WTC11 (cell line): Measurements from ENCODE around the gene GAK. TPM values are rescaled to one million over a fixed set of nuclear protein-coding genes. Genes with fewer than 3 reads are reported as not detected.

ENCODE experiments used
- ATAC-seq: fragments of 200-7000 bp; cut with Tn5 transposase; 2 replicates; pipeline ENCODE4 v1.10.0; 2021; ENCODE audit warnings: mild to moderate bottlenecking, moderate library complexity
- CTCF ChIA-PET: fragments of 300-600 bp; sonication (Branson Sonifier 250); formaldehyde crosslinking; loops from one replicate; lab custom pipeline; 2021; ENCODE audit warnings: antibody characterized with exemption; lab: Charles Lee
- POLR2A ChIA-PET: fragments of 350-600 bp; sonication (Branson Sonifier 250); formaldehyde crosslinking; loops from one replicate; lab custom pipeline; 2021; ENCODE audit warnings: antibody characterized with exemption; lab: Charles Lee
- DNase-seq: peaks from one replicate; pipeline ENCODE4 v3.0.0; 2021; ENCODE audit warnings: low spot score
- H3K27ac Mint-ChIP-seq: 2 replicates; pipeline ENCODE4 v1.8.0; 2021; ENCODE audit warnings: mixed read lengths
- H3K27me3 Mint-ChIP-seq: 2 replicates; pipeline ENCODE4 v1.8.0; 2021; ENCODE audit warnings: low read depth, mild to moderate bottlenecking, moderate library complexity, mixed read lengths
- H3K36me3 Mint-ChIP-seq: 2 replicates; pipeline ENCODE4 v1.8.0; 2021; ENCODE audit warnings: mixed read lengths
- H3K4me1 Mint-ChIP-seq: 2 replicates; pipeline ENCODE4 v1.8.0; 2022; ENCODE audit warnings: mixed read lengths
- H3K4me3 Mint-ChIP-seq: 2 replicates; pipeline ENCODE4 v1.8.0; 2021; ENCODE audit warnings: mild to moderate bottlenecking, moderate library complexity, mixed read lengths
- H3K9me3 Mint-ChIP-seq: 2 replicates; pipeline ENCODE4 v1.8.0; 2021; ENCODE audit warnings: mixed read lengths
- CREB1 ChIP-seq: sonication (generic); formaldehyde crosslinking; IDR thresholded peaks from 2 replicates; pipeline ENCODE4 v1.8.0; 2023; ENCODE audit warnings: mild to moderate bottlenecking, missing genetic modification reagents
- ESRRA ChIP-seq: sonication (generic); formaldehyde crosslinking; IDR thresholded peaks from 2 replicates; pipeline ENCODE4 v1.8.1; 2022; ENCODE audit warnings: mild to moderate bottlenecking, missing genetic modification reagents, borderline replicate concordance
- ETV6 ChIP-seq: sonication (generic); formaldehyde crosslinking; IDR thresholded peaks from 2 replicates; pipeline ENCODE4 v1.8.1; 2022; ENCODE audit warnings: mild to moderate bottlenecking, missing genetic modification reagents
- FOXP1 ChIP-seq: sonication (generic); formaldehyde crosslinking; IDR thresholded peaks from 2 replicates; pipeline ENCODE4 v1.8.0; 2022; ENCODE audit warnings: missing genetic modification reagents, mild to moderate bottlenecking, moderate library complexity, borderline replicate concordance
- GABPB1 ChIP-seq: sonication (generic); formaldehyde crosslinking; IDR thresholded peaks from 2 replicates; pipeline ENCODE4 v1.8.1; 2023; ENCODE audit warnings: mild to moderate bottlenecking, missing genetic modification reagents
- GTF2I ChIP-seq: fragments of 250-450 bp; sonication (Bioruptor Pico); conservative IDR thresholded peaks from 2 replicates; pipeline ENCODE4 v1.4.0; 2021; ENCODE audit warnings: mild to moderate bottlenecking
- IRF2 ChIP-seq: sonication (generic); formaldehyde crosslinking; IDR thresholded peaks from 2 replicates; pipeline ENCODE4 v1.8.0; 2022; ENCODE audit warnings: low read depth, missing genetic modification reagents, borderline replicate concordance
- NR1H2 ChIP-seq: sonication (generic); formaldehyde crosslinking; IDR thresholded peaks from 2 replicates; pipeline ENCODE4 v1.9.0; 2021; ENCODE audit warnings: mild to moderate bottlenecking, moderate library complexity, missing genetic modification reagents
- NR2C2 ChIP-seq: sonication (generic); formaldehyde crosslinking; IDR thresholded peaks from 2 replicates; pipeline ENCODE4 v1.8.0; 2022; ENCODE audit warnings: mild to moderate bottlenecking, missing genetic modification reagents
- OVOL2 ChIP-seq: fragments of 250-450 bp; sonication (Bioruptor Pico); IDR thresholded peaks from 2 replicates; pipeline ENCODE4 v1.9.0; 2021; ENCODE audit warnings: mild to moderate bottlenecking, borderline replicate concordance
- RORB ChIP-seq: fragments of 250-450 bp; sonication (Bioruptor Pico); IDR thresholded peaks from 2 replicates; pipeline ENCODE4 v1.9.0; 2021; ENCODE audit warnings: mild to moderate bottlenecking
- SMAD4 ChIP-seq: sonication (generic); formaldehyde crosslinking; IDR thresholded peaks from 2 replicates; pipeline ENCODE4 v1.8.0; 2022; ENCODE audit warnings: mild to moderate bottlenecking, missing genetic modification reagents
- SOX15 ChIP-seq: fragments of 250-450 bp; sonication (Bioruptor Pico); IDR thresholded peaks from 2 replicates; pipeline ENCODE4 v1.9.0; 2021; ENCODE audit warnings: mild to moderate bottlenecking
- ZNF416 ChIP-seq: fragments of 250-450 bp; sonication (Bioruptor Pico); IDR thresholded peaks from 2 replicates; pipeline ENCODE4 v1.9.0; 2021; ENCODE audit warnings: mild to moderate bottlenecking, inconsistent platforms
- total RNA-seq: library from RNA; stranded (reverse); gene quantifications from 3 replicates; pipeline ENCODE4 v1.2.3, GENCODE V29; 2021
- TF ChIP-seq, protein P1 (sequence below): sonication (generic); formaldehyde crosslinking; IDR thresholded peaks from 2 replicates; pipeline ENCODE4 v1.8.1; 2023; ENCODE audit warnings: mild to moderate bottlenecking, moderate library complexity, missing genetic modification reagents
- TF ChIP-seq, protein P2 (sequence below): sonication (generic); formaldehyde crosslinking; IDR thresholded peaks from 2 replicates; pipeline ENCODE4 v1.8.0; 2022; ENCODE audit warnings: mild to moderate bottlenecking, missing genetic modification reagents
- TF ChIP-seq, protein P3 (sequence below): fragments of 250-450 bp; sonication (Bioruptor Pico); IDR thresholded peaks from 2 replicates; pipeline ENCODE4 v1.9.0; 2021; ENCODE audit warnings: mild to moderate bottlenecking
- TF ChIP-seq, protein P4 (sequence below): sonication (generic); formaldehyde crosslinking; IDR thresholded peaks from 2 replicates; pipeline ENCODE4 v1.8.1; 2023; ENCODE audit warnings: mild to moderate bottlenecking, missing genetic modification reagents, moderate library complexity
- TF ChIP-seq, protein P5 (sequence below): sonication (generic); formaldehyde crosslinking; conservative IDR thresholded peaks from 2 replicates; pipeline ENCODE4 v1.8.1; 2022; ENCODE audit warnings: mild to moderate bottlenecking, missing genetic modification reagents
- TF ChIP-seq, protein P6 (sequence below): sonication (generic); formaldehyde crosslinking; IDR thresholded peaks from 2 replicates; pipeline ENCODE4 v1.8.0; 2022; ENCODE audit warnings: mild to moderate bottlenecking, missing genetic modification reagents

Gene GAK
- total RNA-seq, 1 experiment from 2014 or later = 121 TPM

DNA sequence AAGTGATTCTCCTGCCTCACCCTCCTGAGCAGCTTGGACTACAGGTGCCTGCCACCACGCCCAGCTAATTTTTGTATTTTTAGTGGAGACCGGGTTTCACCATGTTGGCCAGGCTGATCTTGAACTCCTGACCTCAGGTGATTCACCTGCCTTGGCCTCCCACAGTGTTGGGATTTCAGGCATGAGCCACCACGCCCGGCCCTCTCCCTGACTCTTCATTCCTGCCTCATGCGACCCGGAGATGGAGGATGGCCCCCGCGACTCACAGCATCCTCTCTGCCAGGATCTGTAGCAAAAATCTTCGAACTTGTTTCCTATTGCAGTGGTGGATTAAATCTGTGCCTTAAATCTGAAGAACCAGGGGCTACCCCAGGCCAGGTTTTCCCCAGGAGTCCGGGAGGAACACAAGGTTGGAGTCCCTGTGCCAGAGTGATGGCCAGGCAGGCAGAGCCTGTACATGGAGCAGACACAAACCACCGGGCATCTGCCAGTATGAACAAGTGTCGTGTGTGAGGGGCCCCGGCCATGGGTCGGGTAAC, 117.7 kb downstream of the GAK start:
- H3K27me3 Mint-ChIP-seq = peaks cover 98% of the 10 kb centered on the region
- no peak for TF ChIP-seq GTF2I (CRISPR knock-in tag)
- TF ChIP-seq, protein P1, sequence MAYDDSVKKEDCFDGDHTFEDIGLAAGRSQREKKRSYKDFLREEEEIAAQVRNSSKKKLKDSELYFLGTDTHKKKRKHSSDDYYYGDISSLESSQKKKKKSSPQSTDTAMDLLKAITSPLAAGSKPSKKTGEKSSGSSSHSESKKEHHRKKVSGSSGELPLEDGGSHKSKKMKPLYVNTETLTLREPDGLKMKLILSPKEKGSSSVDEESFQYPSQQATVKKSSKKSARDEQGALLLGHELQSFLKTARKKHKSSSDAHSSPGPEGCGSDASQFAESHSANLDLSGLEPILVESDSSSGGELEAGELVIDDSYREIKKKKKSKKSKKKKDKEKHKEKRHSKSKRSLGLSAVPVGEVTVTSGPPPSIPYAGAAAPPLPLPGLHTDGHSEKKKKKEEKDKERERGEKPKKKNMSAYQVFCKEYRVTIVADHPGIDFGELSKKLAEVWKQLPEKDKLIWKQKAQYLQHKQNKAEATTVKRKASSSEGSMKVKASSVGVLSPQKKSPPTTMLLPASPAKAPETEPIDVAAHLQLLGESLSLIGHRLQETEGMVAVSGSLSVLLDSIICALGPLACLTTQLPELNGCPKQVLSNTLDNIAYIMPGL = no peak
- no peak for TF ChIP-seq GABPB1
- TF ChIP-seq ZNF416 (CRISPR knock-in tag) = no peak
- TF ChIP-seq, protein P2, sequence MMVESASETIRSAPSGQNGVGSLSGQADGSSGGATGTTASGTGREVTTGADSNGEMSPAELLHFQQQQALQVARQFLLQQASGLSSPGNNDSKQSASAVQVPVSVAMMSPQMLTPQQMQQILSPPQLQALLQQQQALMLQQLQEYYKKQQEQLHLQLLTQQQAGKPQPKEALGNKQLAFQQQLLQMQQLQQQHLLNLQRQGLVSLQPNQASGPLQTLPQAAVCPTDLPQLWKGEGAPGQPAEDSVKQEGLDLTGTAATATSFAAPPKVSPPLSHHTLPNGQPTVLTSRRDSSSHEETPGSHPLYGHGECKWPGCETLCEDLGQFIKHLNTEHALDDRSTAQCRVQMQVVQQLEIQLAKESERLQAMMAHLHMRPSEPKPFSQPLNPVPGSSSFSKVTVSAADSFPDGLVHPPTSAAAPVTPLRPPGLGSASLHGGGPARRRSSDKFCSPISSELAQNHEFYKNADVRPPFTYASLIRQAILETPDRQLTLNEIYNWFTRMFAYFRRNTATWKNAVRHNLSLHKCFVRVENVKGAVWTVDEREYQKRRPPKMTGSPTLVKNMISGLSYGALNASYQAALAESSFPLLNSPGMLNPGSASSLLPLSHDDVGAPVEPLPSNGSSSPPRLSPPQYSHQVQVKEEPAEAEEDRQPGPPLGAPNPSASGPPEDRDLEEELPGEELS (CRISPR knock-in tag) = no peak
- no peak for TF ChIP-seq IRF2
- TF ChIP-seq, protein P3, sequence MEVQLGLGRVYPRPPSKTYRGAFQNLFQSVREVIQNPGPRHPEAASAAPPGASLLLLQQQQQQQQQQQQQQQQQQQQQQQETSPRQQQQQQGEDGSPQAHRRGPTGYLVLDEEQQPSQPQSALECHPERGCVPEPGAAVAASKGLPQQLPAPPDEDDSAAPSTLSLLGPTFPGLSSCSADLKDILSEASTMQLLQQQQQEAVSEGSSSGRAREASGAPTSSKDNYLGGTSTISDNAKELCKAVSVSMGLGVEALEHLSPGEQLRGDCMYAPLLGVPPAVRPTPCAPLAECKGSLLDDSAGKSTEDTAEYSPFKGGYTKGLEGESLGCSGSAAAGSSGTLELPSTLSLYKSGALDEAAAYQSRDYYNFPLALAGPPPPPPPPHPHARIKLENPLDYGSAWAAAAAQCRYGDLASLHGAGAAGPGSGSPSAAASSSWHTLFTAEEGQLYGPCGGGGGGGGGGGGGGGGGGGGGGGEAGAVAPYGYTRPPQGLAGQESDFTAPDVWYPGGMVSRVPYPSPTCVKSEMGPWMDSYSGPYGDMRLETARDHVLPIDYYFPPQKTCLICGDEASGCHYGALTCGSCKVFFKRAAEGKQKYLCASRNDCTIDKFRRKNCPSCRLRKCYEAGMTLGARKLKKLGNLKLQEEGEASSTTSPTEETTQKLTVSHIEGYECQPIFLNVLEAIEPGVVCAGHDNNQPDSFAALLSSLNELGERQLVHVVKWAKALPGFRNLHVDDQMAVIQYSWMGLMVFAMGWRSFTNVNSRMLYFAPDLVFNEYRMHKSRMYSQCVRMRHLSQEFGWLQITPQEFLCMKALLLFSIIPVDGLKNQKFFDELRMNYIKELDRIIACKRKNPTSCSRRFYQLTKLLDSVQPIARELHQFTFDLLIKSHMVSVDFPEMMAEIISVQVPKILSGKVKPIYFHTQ = no peak
- no peak for TF ChIP-seq NR1H2 (CRISPR knock-in tag)
- no peak for TF ChIP-seq ESRRA (CRISPR knock-in tag)
- TF ChIP-seq, protein P4, sequence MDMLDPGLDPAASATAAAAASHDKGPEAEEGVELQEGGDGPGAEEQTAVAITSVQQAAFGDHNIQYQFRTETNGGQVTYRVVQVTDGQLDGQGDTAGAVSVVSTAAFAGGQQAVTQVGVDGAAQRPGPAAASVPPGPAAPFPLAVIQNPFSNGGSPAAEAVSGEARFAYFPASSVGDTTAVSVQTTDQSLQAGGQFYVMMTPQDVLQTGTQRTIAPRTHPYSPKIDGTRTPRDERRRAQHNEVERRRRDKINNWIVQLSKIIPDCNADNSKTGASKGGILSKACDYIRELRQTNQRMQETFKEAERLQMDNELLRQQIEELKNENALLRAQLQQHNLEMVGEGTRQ = no peak
- no peak for TF ChIP-seq FOXP1 (CRISPR knock-in tag)
- TF ChIP-seq, protein P5, sequence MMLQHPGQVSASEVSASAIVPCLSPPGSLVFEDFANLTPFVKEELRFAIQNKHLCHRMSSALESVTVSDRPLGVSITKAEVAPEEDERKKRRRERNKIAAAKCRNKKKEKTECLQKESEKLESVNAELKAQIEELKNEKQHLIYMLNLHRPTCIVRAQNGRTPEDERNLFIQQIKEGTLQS (CRISPR knock-in tag) = no peak
- no peak for TF ChIP-seq RORB (CRISPR knock-in tag)
- no peak for TF ChIP-seq ETV6 (CRISPR knock-in tag)
- TF ChIP-seq CREB1 (CRISPR knock-in tag) = no peak
- TF ChIP-seq, protein P6, sequence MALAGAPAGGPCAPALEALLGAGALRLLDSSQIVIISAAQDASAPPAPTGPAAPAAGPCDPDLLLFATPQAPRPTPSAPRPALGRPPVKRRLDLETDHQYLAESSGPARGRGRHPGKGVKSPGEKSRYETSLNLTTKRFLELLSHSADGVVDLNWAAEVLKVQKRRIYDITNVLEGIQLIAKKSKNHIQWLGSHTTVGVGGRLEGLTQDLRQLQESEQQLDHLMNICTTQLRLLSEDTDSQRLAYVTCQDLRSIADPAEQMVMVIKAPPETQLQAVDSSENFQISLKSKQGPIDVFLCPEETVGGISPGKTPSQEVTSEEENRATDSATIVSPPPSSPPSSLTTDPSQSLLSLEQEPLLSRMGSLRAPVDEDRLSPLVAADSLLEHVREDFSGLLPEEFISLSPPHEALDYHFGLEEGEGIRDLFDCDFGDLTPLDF (CRISPR knock-in tag) = no peak
- no peaks in the 10 kb centered on the region for H3K36me3 Mint-ChIP-seq
- 0 out of 2 replicates have a peak, but pooled peaks cover 2% of the 10 kb centered on the region for H3K9me3 Mint-ChIP-seq
- ATAC-seq = no peak
- POLR2A ChIA-PET = no interaction called here
- no peak overlapping the region for H3K27ac Mint-ChIP-seq
- DNase-seq = no peak
- no peak overlapping the region for H3K4me3 Mint-ChIP-seq
- H3K4me1 Mint-ChIP-seq = no peaks in the 10 kb centered on the region
- CTCF ChIA-PET = interaction anchor here (0.9 to 2.3 kb wide), 7 partner anchors 10 to 211 kb away, joined by 3 to 7 read pairs (median 4); no protein-coding TSS in a partner anchor

DNA sequence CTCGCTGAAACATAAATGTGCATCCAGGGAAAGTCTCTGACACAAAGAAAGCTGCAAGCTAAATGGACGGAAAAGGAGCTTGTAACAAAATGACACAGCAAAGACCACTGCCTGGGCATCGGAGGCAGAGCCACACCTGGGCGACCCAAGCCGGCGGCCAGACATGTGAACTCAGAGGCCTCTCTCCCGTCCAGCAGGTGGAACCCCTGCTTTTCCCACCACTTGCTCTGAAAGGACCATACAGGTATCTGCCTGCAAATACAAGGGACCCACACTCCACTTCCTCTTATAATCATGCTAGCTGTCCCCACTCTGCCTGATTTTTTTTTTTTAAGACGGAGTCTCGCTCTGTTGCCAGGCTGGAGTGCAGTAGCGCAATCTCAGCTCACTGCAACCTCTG, 118.2 kb downstream of the GAK start:
- 0 out of 2 replicates have a peak, but pooled peaks cover 2% of the 10 kb centered on the region for H3K9me3 Mint-ChIP-seq
- H3K4me3 Mint-ChIP-seq = no peak overlapping the region
- H3K27ac Mint-ChIP-seq = no peak overlapping the region
- H3K27me3 Mint-ChIP-seq = peaks cover 98% of the 10 kb centered on the region
- POLR2A ChIA-PET = no interaction called here
- ATAC-seq = peak; percentile 77
- H3K36me3 Mint-ChIP-seq = no peaks in the 10 kb centered on the region
- TF ChIP-seq GABPB1 (no peak), SOX15 (CRISPR knock-in tag) (no peak), OVOL2 (CRISPR knock-in tag) (no peak), SMAD4 (CRISPR knock-in tag) (no peak), ESRRA (CRISPR knock-in tag) (no peak), NR2C2 (CRISPR knock-in tag) (no peak)
- TF ChIP-seq, protein P1 = no peak
- TF ChIP-seq, all 79 proteins: peak for 0
- CTCF ChIA-PET = interaction anchor here (0.6 to 2.3 kb wide), 8 partner anchors 27 to 211 kb away, joined by 3 to 7 read pairs (median 3); no protein-coding TSS in a partner anchor
- DNase-seq = peak; percentile 47
- H3K4me1 Mint-ChIP-seq = no peaks in the 10 kb centered on the region
